Endodermal cell (in vitro differentiated cells): ENCODE data around the gene SSBP3. TPM values are rescaled to one million over a fixed set of nuclear protein-coding genes. Genes with fewer than 3 reads are reported as not detected.
"Not testable (repeated sequence)": the region's sequence is repeated elsewhere in the genome, so short reads cannot be mapped to it uniquely, and the experiment has no call there.

Experiments
- DNase-seq: peaks from one replicate; pipeline ENCODE4 v3.0.0-alpha.2; 2017
- H3K27ac ChIP-seq: 2 replicates; pipeline ENCODE4 v1.5.1; 2013; ENCODE audit warnings: mild to moderate bottlenecking, low read depth, low read length, moderate library complexity
- H3K27me3 ChIP-seq: 2 replicates; pipeline ENCODE4 v1.6.1; 2013; ENCODE audit warnings: mild to moderate bottlenecking, low read length, moderate library complexity; ENCODE audit not compliant: insufficient read depth, control insufficient read depth, poor library complexity, severe bottlenecking
- H3K36me3 ChIP-seq: 2 replicates; pipeline ENCODE4 v1.7.0; 2013; ENCODE audit warnings: mild to moderate bottlenecking, low read length, moderate library complexity; ENCODE audit not compliant: control insufficient read depth, insufficient read depth
- H3K4me1 ChIP-seq: one replicate; pipeline ENCODE4 v1.7.0; 2013; ENCODE audit warnings: low read length; ENCODE audit not compliant: control insufficient read depth, insufficient read depth
- H3K4me3 ChIP-seq: 2 replicates; pipeline ENCODE4 v1.5.1; 2013; ENCODE audit warnings: mild to moderate bottlenecking, low read length, moderate library complexity
- H3K9ac ChIP-seq: 2 replicates; pipeline ENCODE4 v1.6.1; 2013; ENCODE audit warnings: mild to moderate bottlenecking, low read length, moderate library complexity; ENCODE audit not compliant: poor library complexity, severe bottlenecking; ENCODE audit errors: extremely low read depth
- H3K9me3 ChIP-seq: 2 replicates; pipeline ENCODE4 v1.6.1; 2013; ENCODE audit warnings: mild to moderate bottlenecking, low read length, moderate library complexity; ENCODE audit not compliant: control insufficient read depth
- H3K27ac Mint-ChIP-seq: 2 replicates; pipeline ENCODE4 v1.8.0; 2020; ENCODE audit warnings: mixed read lengths
- H3K27me3 Mint-ChIP-seq: 2 replicates; pipeline ENCODE4 v1.8.0; 2021; ENCODE audit warnings: mild to moderate bottlenecking, mixed read lengths; ENCODE audit not compliant: insufficient read depth
- H3K36me3 Mint-ChIP-seq: 2 replicates; pipeline ENCODE4 v1.8.0; 2020; ENCODE audit warnings: low read depth, mixed read lengths
- H3K4me1 Mint-ChIP-seq: 2 replicates; pipeline ENCODE4 v1.8.0; 2020; ENCODE audit warnings: mixed read lengths
- H3K4me3 Mint-ChIP-seq: 2 replicates; pipeline ENCODE4 v1.8.0; 2020; ENCODE audit warnings: mild to moderate bottlenecking, moderate library complexity, mixed read lengths
- H3K9me3 Mint-ChIP-seq: 2 replicates; pipeline ENCODE4 v1.8.0; 2020; ENCODE audit warnings: mild to moderate bottlenecking, mixed read lengths
- WGBS, 2 experiments: methylation state at CpG; one replicate each; pipeline versions ENCODE4 v1.1.5 to v1.1.7; 2013; ENCODE audit warnings: missing lambda C conversion rate in 2 of 2, mixed read lengths in 1 of 2; ENCODE audit not compliant: insufficient coverage in 1 of 2, insufficient read length in 1 of 2; 5-methylcytosine and 5-hydroxymethylcytosine counted together
- total RNA-seq, 2 donors: library from RNA; stranded (reverse); fragmentation: NEBNext Ultra II Directional in 1 of 2; extraction: Animal tissue kit (Norgen Biotek cat#: 25700) in 1 of 2; gene quantifications; 2 replicates in 1 of 2; 3 replicates in 1 of 2; pipeline ENCODE4 v1.2.1, GENCODE V29; 2021
- TF ChIP-seq, protein P1 (sequence below): fragments of 200-600 bp; sonication (generic); conservative IDR thresholded peaks from 2 replicates; pipeline ENCODE4 v1.5.0; 2021; ENCODE audit warnings: antibody characterized with exemption, mild to moderate bottlenecking

SSBP3 gene
- total RNA-seq, 2 donors from 2014 or later = 342 TPM

DNA sequence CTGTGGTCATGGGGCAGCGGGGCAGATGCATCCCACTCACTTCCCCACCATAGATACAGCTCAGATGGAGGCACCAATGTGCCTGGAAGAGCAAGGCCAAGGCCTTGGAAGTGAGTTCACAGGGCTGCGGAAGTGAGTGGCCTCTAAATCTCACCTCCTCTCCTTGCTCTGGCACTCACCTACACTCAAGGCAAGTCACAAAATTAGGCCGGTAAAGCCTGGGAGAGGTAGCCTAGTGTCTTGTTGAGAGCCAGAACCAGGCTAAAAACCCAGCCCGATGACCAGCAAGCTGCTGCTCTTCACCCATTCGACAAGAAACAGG is 57.5 kb downstream of the SSBP3 start:
- no peaks in the 10 kb centered on the region for H3K27me3 Mint-ChIP-seq
- TF ChIP-seq, protein P1, sequence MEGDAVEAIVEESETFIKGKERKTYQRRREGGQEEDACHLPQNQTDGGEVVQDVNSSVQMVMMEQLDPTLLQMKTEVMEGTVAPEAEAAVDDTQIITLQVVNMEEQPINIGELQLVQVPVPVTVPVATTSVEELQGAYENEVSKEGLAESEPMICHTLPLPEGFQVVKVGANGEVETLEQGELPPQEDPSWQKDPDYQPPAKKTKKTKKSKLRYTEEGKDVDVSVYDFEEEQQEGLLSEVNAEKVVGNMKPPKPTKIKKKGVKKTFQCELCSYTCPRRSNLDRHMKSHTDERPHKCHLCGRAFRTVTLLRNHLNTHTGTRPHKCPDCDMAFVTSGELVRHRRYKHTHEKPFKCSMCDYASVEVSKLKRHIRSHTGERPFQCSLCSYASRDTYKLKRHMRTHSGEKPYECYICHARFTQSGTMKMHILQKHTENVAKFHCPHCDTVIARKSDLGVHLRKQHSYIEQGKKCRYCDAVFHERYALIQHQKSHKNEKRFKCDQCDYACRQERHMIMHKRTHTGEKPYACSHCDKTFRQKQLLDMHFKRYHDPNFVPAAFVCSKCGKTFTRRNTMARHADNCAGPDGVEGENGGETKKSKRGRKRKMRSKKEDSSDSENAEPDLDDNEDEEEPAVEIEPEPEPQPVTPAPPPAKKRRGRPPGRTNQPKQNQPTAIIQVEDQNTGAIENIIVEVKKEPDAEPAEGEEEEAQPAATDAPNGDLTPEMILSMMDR = no peak

DNA sequence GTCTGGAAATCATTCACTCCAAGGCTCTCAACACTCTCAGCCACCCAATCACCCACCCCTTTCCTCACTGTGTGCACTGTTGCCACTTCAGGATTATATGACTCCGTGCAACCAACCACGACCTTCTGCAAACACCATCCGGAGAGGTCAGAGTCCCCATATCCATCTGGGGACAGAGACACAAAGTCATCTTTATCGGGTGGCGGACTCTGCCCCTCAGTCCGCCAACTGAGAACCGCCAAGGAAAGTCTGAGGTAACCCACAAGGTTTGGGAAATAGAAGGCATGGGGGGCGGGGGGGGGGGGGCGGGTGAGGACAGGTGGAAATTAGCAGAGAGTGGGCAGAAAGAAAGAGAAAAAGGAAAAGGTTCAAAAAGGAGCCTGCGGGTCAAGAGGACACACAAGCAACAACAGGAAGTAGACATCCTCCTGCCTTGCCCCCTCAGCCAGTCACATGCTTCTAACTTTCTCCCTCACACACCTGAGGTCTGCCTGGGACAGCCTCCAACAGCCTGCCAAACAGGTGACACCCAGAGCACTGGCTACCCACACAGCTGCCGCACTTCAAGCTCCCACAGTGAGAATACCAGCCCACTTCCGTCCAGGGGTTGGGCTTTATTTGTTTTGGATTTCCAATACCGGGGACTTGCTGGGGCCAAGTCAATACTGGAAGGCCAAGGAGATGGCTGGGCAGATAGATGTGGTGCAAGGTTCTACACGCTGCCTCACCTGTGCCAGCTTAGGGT is 58.1 kb downstream of the SSBP3 start:
- WGBS, 2 experiments = 90 to 93% methylated on average over 7 to 14 of the region's 14 CpGs
- no peak overlapping the region for H3K4me3 Mint-ChIP-seq
- Histone ChIP-seq H3K4me3 (no peak overlapping the region), H3K27me3 (no peaks in the 10 kb centered on the region), H3K9me3 (no peaks in the 10 kb centered on the region), H3K4me1 (peaks cover 27% of the 10 kb centered on the region), H3K27ac (no peak overlapping the region), H3K9ac (no peak overlapping the region), H3K36me3 (peaks cover 84% of the 10 kb centered on the region)
- TF ChIP-seq, protein P1 = no peak
- peaks cover 67% of the 10 kb centered on the region for H3K4me1 Mint-ChIP-seq
- no peaks in the 10 kb centered on the region for H3K27me3 Mint-ChIP-seq
- H3K36me3 Mint-ChIP-seq = peaks cover 66% of the 10 kb centered on the region
- DNase-seq = no peak
- peak overlapping the region; percentile 61 for H3K27ac Mint-ChIP-seq
- no peaks in the 10 kb centered on the region for H3K9me3 Mint-ChIP-seq

More for the DNA sequence above, 57.5 kb downstream of the SSBP3 start:
- Mint-ChIP-seq H3K36me3 (peaks cover 63% of the 10 kb centered on the region), H3K27ac (peak overlapping the region; percentile 78), H3K4me3 (no peak overlapping the region), H3K9me3 (no peaks in the 10 kb centered on the region), H3K4me1 (peaks cover 67% of the 10 kb centered on the region)
- Histone ChIP-seq H3K27ac (no peak overlapping the region), H3K9ac (no peak overlapping the region), H3K9me3 (no peaks in the 10 kb centered on the region), H3K36me3 (peaks cover 84% of the 10 kb centered on the region), H3K27me3 (no peaks in the 10 kb centered on the region), H3K4me3 (no peak overlapping the region), H3K4me1 (peaks cover 30% of the 10 kb centered on the region)
- no peak for DNase-seq
- WGBS, 2 experiments = 40 to 72% methylated on average over 2 to 5 of the region's 5 CpGs

DNA sequence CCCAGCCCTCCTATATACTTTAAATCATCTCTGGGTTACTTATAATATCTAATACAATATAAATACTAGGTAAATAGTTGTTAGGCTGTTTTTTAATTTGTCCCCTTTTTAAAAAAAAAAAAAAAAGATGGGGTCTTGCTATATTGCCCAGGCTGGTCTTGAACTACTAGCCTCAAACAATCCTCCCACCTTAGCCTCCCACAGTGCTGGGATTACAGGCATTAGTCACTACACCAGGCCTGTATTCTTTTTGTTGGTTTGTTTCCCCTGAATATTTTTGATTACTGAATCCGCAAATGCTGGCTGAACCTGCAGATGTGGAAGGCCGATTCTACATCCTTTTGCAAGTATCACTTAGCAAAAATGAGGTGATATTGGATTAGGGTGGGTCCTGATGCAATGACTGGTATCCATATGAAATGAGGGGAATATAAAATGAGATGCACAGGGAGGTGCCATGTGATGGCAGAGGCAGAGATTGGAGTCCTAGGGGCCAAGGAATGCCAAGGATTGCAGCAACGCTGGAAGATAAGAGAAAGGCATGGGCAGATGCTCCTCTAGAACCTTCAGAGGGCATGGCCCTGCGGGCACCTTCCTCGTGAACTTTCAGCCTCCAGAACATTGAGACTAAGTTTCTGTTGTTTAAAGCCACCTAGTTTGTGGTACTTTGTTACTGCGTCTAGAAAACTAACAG is 58.8 kb downstream of the SSBP3 start:
- Histone ChIP-seq H3K36me3 (peaks cover 84% of the 10 kb centered on the region), H3K9ac (no peak overlapping the region), H3K27me3 (no peaks in the 10 kb centered on the region), H3K4me1 (peaks cover 34% of the 10 kb centered on the region), H3K27ac (no peak overlapping the region), H3K4me3 (no peak overlapping the region), H3K9me3 (no peaks in the 10 kb centered on the region)
- TF ChIP-seq, protein P1 = no peak
- H3K4me1 Mint-ChIP-seq = peaks cover 70% of the 10 kb centered on the region
- no peak overlapping the region for H3K4me3 Mint-ChIP-seq
- H3K27me3 Mint-ChIP-seq = no peaks in the 10 kb centered on the region
- no peak overlapping the region for H3K27ac Mint-ChIP-seq
- no peaks in the 10 kb centered on the region for H3K9me3 Mint-ChIP-seq
- DNase-seq = no peak
- H3K36me3 Mint-ChIP-seq = peaks cover 62% of the 10 kb centered on the region
- 95 to 98% methylated on average over 6 of the region's 6 CpGs for WGBS, 2 experiments

DNA sequence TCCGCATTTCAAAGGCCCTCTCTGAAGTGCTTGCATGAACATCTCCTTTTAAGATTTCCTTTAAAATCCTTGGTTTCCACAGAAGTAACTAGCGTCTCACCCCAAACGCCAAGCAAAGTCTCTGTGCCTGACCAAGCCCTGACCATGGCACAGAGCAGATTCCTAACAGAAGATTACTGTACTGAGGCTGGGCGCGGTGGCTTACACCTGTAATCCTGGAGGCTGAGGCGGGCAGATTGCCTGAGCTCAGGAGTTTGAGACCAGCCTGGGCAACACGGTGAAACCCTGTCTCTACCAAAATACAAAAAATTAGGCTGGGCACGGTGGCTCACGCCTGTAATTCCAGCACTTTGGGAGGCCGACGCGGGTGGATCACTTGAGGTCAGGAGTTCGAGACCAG is 60.6 kb downstream of the SSBP3 start:
- H3K27ac ChIP-seq, H3K9me3 ChIP-seq, H3K9ac ChIP-seq, H3K9me3 Mint-ChIP-seq, H3K27me3 ChIP-seq, H3K4me3 ChIP-seq, DNase-seq, H3K27ac Mint-ChIP-seq, H3K27me3 Mint-ChIP-seq, H3K4me3 Mint-ChIP-seq: not testable (repeated sequence)
- peaks cover 43% of the 10 kb centered on the region for H3K4me1 ChIP-seq
- 92 to 96% methylated on average over 5 to 13 of the region's 13 CpGs for WGBS, 2 experiments
- H3K36me3 Mint-ChIP-seq = peaks cover 56% of the 10 kb centered on the region
- H3K4me1 Mint-ChIP-seq = peaks cover 72% of the 10 kb centered on the region
- H3K36me3 ChIP-seq = peaks cover 78% of the 10 kb centered on the region
